ENCODE measurements around the gene TMIGD1. TPM values are rescaled to one million over a fixed set of nuclear protein-coding genes. Genes with fewer than 3 reads are reported as not detected.
A peak's percentile ranks its signal among the peaks of the same experiment; 100 is the strongest.

TMIGD1 gene
- total RNA-seq, 1 donor = not detected

DNA sequence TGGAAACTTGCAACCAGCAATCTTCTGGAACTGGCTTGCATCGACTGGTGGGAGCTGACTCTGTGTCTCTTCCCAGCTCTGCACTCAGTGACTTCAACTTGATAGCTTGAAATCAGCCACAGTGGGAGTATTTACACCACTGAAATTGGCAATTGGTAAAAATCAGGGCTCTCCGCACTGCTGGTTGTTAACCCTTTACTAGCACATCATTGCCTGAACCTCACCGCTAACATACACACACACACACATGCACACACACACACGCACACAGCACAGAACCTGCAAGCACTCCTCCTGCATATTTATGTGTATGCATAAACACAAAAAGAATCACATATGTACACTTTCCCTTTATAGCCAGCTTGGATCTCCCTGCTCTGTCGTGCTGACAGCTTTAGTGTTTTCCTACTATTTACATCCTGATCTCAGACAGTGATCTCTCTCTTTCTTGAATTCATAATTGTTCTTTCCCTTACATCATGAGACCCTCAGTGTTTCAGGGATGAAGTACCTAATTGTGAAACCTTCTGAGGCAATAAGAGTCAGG, 7.9 kb upstream of the TMIGD1 start:
- DNase-seq (ENCODE audit: low read depth) = no peak

DNA sequence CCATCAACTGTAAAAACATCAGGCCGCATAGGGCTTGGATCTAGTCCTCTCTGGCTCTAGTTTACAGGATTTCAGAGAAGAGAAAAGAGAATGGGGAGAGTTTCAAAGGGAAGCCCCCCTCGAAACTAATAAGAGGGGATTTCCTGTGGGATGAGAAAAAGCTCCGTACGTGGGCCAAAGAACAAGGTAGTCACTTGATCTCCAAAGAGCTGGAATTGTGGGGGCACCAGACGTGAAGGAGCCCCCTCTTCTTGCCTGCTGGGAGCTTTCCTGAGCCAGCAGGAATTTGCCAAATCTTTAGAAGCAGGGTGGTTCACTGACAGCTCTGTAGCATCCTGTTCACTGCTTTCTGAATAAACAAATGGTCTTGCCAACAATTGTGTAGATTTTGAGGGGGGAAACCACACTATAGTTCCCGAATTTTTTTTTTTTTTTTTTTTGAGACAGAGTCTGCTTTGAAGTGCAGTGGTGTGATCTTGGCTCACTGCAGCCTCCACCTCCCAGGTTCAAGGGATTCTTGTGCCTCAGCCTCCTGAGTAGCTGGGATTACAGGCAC, 7.0 kb upstream of the TMIGD1 start:
- TF ChIP-seq, protein P1, sequence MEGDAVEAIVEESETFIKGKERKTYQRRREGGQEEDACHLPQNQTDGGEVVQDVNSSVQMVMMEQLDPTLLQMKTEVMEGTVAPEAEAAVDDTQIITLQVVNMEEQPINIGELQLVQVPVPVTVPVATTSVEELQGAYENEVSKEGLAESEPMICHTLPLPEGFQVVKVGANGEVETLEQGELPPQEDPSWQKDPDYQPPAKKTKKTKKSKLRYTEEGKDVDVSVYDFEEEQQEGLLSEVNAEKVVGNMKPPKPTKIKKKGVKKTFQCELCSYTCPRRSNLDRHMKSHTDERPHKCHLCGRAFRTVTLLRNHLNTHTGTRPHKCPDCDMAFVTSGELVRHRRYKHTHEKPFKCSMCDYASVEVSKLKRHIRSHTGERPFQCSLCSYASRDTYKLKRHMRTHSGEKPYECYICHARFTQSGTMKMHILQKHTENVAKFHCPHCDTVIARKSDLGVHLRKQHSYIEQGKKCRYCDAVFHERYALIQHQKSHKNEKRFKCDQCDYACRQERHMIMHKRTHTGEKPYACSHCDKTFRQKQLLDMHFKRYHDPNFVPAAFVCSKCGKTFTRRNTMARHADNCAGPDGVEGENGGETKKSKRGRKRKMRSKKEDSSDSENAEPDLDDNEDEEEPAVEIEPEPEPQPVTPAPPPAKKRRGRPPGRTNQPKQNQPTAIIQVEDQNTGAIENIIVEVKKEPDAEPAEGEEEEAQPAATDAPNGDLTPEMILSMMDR (IDR thresholded peaks at IDR 0.05; ENCODE audit: insufficient read depth, low read length) = no peak
- H3K4me3 ChIP-seq (ENCODE audit: low read depth, low read length) = no peak overlapping the region
- DNase-seq (ENCODE audit: low read depth) = peak; percentile 49

More for the DNA sequence above, 7.9 kb upstream of the TMIGD1 start:
- H3K4me3 ChIP-seq (ENCODE audit: low read depth, low read length) = no peak overlapping the region
- TF ChIP-seq, protein P1 (IDR thresholded peaks at IDR 0.05; ENCODE audit: insufficient read depth, low read length) = no peak

DNA sequence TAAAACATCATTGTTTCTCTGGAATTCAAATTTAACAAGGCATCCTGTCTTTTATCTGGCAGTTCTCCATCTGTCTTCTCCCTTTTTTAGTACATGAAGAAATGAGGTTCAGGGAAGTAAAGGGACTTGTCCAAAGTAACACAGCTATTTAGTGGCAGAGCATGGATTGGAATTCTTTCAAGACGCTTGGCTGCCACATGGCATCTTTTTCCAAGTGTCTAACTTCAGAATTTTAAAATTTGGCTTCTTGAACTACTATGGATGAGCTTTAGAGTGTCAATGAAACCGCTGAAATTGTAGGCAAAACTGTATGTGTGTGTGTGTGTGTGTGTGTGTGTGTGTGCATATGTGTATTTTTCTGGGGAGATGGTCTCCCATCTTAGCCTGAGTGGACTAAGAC, 5.2 kb upstream of the TMIGD1 start:
- H3K4me3 ChIP-seq (ENCODE audit: low read depth, low read length) = no peak overlapping the region
- DNase-seq (ENCODE audit: low read depth) = no peak
- TF ChIP-seq, protein P1 (IDR thresholded peaks at IDR 0.05; ENCODE audit: insufficient read depth, low read length) = no peak

DNA sequence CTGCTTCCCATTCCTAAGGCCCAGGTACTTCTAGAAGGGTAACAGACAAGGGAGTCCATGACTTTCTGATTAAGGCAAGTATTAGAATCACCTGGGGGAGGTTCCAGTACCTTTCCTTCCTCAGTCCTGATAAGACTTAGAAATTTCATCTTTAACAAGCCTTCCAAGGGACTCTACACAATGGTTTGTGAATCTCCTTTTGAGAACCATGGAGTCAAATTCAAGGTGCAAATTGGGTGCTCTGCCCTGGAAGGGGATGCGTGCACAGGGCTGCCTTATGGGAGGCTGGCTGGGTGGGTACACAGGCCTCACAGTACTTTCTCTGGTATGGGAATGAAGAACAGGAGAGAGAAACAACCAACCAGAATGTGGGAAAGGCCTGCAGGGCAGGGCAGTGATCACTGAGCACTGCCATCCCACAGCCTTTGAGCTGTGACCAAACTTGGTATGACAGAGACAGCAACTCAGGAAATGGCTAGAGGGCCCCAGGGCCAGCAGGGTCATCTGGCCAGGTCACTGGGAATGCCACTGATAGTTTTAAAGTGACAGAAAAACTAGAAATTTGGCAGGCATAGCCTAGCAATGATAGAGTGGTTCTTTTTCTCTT, 3.6 kb upstream of the TMIGD1 start:
- TF ChIP-seq, protein P1 (IDR thresholded peaks at IDR 0.05; ENCODE audit: insufficient read depth, low read length) = no peak
- H3K4me3 ChIP-seq (ENCODE audit: low read depth, low read length) = no peak overlapping the region
- DNase-seq (ENCODE audit: low read depth) = no peak

DNA sequence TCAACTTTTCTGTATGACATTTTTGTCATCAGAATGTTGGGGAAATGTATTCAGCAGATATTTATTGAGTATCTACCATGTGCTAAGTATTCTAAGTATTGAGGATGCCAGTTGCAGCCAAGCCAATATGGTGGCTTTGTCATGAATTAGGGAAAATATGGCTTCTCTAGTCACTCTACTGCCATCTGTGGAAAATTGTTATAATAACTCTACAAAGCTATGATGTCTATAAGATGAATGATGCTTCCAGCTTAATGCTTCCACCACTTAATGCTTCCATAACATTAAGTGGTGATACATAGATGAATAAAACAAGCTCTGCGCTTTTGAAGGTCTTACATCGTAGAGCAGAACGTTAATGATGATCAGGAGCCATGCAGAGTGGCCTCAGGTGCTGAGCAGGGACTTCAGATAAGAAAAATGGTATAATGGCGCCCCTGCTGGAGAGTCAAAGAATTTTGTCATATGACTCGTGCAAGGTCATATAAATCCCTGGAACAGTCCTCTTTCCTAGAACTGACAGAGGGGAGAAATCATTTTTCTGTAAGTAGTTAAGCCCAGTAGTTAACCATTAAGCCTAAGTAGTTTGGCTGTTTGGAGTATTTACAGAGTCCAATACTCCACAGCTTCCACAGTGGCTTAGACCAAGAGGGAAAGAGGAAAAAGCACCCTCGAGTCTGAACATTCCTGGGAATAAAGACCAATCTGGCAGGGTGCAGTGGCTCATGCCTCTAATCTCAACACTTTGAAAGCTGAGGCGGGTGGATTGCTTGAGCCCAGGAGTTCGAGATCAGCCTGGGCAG, 2.7 kb upstream of the TMIGD1 start:
- TF ChIP-seq, protein P1 (IDR thresholded peaks at IDR 0.05; ENCODE audit: insufficient read depth, low read length) = peak; percentile 48
- H3K4me3 ChIP-seq (ENCODE audit: low read depth, low read length) = no peak overlapping the region
- DNase-seq (ENCODE audit: low read depth) = peak; percentile 63

DNA sequence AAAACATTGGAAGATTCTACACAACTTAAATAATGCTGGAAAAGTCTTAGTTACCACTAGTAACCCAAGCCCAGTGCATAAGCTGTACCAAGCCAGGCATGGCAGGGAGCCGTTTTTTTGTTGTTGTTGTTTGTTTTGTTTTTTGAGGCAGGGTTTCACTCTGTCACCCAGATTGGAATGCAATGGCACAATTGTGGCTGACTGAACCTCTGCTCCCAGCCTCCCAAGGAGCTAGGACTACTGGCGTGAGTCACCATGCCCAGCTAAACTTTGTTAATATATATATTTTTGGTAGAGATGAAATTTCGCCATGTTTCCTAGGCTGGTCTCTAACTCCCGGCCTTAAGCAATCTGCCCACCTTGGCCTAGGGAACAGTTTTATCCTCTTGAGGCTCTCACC, 564 bp upstream of the TMIGD1 start:
- H3K4me3 ChIP-seq (ENCODE audit: low read depth, low read length) = no peak overlapping the region
- TF ChIP-seq, protein P1 (IDR thresholded peaks at IDR 0.05; ENCODE audit: insufficient read depth, low read length) = no peak
- DNase-seq (ENCODE audit: low read depth) = no peak

Data from fibroblast of the aortic adventitia (primary cell).